ENCODE results near the gene ZFAND6.

ZFAND6 gene

GRCh38 chr15:80173022-80173759 lies 113.7 kb downstream of the ZFAND6 start:
- no peak for DNase-seq

- DNase-seq, result no peak
These were observed 114.7 kb downstream of the ZFAND6 start for GRCh38 chr15:80174017-80174746.

- no peak for DNase-seq
These were observed 116.0 kb downstream of the ZFAND6 start for GRCh38 chr15:80175436-80175835.

GRCh38 chr15:80176443-80176842 lies 117.0 kb downstream of the ZFAND6 start:
- DNase-seq, result no peak

- no peak for DNase-seq
These were observed 117.7 kb downstream of the ZFAND6 start for GRCh38 chr15:80177156-80177555.

DNA sequence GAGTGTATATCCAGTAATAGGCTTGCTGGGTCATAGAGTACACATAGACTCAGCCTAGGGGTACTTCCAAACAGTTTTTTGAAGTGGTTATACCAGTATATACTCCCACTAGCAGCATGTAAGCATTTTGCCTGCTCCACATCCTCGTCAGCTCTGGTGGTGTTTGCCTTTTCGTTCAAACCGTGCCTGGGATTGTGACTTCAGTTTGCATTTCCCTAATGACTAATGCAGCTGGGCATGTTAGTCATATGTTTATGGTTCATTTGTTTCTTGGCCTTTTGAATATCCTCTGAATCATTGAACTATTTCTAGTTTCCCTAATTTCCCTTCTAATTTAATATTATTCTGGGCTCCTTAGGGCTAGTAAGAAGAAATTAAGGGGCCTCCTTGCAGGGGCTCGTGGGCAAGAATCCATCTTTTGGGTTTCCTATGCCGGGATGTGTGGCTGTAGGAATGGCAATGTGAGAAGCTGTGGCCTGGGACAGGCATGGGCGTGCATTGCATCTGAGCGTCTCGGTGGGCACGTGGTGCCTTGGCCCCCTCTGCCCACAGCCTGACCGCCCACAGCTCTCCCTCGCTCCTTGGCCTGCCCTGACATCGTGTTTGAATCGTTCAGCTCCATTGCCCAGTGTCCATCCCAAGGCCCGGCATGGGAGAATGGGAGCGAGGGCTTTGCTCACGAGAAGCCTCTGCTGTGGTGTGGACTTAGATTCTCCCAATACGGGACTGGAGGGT lies 119.7 kb downstream of the ZFAND6 start:
- no peak for DNase-seq

DNA sequence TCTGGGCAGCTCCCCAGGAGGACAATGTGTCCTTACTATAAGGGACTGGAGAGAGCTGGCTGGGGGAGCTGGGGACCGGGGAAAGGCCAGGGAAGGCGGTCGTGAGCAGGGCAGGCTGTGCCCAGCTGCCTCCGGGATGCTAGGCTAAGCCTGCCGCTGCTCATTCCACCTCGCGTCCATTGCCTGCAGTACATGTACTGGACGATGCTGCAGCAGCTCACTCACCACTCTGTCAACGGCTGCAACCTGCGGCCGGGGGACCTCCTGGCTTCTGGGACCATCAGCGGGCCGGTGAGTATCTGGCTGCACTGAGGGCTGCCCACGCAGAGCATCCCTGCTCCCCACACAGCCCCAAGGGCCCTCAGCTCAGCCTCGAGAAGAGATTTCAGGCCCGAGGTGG lies 120.5 kb downstream of the ZFAND6 start:
- DNase-seq, result no peak

DNA sequence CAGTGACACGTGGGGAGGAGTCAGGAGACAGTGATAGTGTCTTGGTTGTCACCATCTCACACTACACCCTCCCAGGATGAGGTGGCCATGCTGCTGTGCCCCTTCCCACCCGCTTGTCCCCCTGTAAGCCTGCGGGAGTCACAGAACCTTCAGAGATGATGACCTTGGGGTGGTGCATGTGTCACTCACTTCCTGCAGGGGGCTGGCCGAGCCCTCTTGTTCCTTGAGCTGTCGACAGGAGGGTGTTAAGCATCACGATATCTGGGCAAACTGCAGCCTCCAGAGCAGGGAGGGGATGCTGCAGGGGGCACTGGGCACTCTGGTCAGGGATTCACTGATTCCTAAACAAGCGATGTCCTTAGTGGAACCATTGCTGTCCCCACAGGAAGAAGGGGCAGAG lies 121.0 kb downstream of the ZFAND6 start:
- no peak for DNase-seq

- DNase-seq, result no peak
These were observed 121.5 kb downstream of the ZFAND6 start for GRCh38 chr15:80180986-80181385.

GRCh38 chr15:80182611-80183261 lies 123.3 kb downstream of the ZFAND6 start:
- no peak for DNase-seq

- DNase-seq, result no peak
These were observed 123.8 kb downstream of the ZFAND6 start for GRCh38 chr15:80183306-80183705.

- no peak for DNase-seq
These were observed 124.4 kb downstream of the ZFAND6 start for GRCh38 chr15:80183886-80184285.

DNA sequence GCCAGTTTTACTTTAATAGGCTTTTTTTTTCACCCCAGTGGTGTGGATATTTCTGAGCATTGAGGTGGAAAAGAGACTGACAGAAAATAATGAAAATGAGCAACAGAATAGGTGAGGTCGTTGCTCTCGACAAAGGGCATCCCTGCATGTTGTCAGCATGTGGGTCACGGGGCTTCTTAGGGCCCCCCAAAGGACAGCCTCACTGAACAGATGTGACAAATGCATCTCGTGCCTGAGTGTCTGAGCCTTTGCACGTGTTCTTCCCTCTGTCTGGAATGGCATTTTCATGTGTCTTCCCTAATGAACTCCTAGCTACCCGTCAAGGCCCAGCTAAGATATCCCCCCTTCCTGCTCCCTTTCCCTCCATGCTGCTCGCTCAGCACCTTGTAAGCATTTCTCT lies 125.1 kb downstream of the ZFAND6 start:
- no peak for DNase-seq

GRCh38 chr15:80185152-80185551 lies 125.7 kb downstream of the ZFAND6 start:
- DNase-seq, result no peak

- no peak for DNase-seq
These were observed 126.6 kb downstream of the ZFAND6 start for GRCh38 chr15:80186066-80186465.

DNA sequence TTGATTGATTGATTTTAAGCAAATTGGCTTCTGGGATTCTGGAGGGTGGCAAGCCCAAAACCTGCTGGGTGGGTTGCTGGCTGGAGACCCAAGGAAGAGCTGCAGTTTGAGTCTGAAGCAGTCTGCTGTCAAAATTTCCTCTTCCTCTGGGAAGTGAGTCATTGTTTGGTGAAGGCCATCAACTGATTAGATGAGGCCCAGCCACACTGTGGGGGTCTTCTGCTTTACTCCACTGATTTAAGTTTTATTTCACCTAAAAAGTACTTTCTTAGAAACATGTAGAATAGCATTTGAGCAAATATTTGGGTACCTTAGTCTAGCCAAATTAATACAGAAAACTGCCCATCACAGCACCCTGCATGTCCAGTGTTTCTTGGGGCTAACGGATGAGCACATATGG lies 127.1 kb downstream of the ZFAND6 start:
- no peak for DNase-seq
